Measurements from ENCODE around the gene C2.

GRCh38 chr6:31945154-31945506 is 17.6 kb downstream of the C2 start:
- TF ChIP-seq YY1 (IDR thresholded peaks at IDR 0.05; ENCODE audit: insufficient read depth, insufficient read length) (no peak), ZNF274 (IDR thresholded peaks at IDR 0.05; ENCODE audit: low read depth, low read length) (no peak)
